ENCODE results near the gene TRMT112. TPM values are rescaled to one million over a fixed set of nuclear protein-coding genes. Genes with fewer than 3 reads are reported as not detected.
"Not testable (repeated sequence)": the region's sequence is repeated elsewhere in the genome, so short reads cannot be mapped to it uniquely, and the experiment has no call there.

TRMT112 gene
- total and polyA plus RNA-seq, 7 donors, result 78.1 to 311 (median 125) TPM

DNA sequence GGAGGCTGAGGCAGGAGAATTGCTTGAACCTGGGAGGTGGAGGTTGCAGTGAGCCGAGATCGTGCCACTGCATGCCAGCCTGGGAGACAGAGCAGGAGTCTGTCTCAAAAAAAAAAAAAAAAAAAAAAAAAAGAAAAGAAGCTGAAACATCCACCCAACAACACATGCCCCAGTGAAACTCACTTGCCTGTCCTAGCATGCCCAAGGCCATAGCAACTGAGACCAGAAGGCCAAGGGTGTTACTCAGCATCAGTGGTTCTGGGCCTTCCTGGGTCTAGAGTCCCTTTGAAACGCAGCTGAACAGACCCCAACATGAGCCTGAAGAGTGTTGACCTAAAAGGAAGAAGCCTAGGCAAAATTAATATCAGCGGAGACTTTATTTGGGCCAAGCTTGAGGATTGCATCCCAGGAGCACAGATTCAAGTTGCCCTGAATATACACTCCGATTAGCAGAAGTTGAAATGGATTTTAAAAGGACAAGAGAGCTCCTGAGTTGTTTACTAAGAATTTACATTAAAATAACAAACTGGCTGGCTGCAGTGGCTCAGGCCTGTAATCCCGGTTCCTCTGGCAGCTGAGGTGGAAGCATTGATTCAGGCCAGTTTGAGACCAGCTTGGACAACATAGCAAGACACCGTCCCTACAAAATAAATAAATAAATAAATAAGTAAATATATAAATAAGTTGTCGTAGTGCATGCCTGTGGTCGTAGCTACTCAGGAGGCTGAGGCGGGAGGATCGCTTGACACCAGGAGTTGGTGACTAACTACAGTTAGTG, 7.5 kb upstream of the TRMT112 start:
- ATAC-seq (no peak), DNase-seq (no peak)
- H3K9me3 ChIP-seq, result no peaks in the 10 kb centered on the region
- peaks cover 4 to 19% of the 10 kb centered on the region in 2 donors for H3K36me3 ChIP-seq (ENCODE audit: insufficient read depth in 1 of 2, low read depth in 1 of 2)
- H3K27me3 ChIP-seq (ENCODE audit: insufficient read depth in 3 of 3, low read length in 2 of 3), result no peaks in the 10 kb centered on the region
- WGBS, 3 donors, result 86 to 88% (median 87%) methylated on average over 11 of the region's 11 CpGs
- intact Hi-C loops (cut with DNase I), result loop anchor here in 1 of 2 donors (5.0 kb wide), 1 partner anchor 32 kb away; the partner anchor contains the start of gene RPS6KA4
- TF ChIP-seq, protein P1, sequence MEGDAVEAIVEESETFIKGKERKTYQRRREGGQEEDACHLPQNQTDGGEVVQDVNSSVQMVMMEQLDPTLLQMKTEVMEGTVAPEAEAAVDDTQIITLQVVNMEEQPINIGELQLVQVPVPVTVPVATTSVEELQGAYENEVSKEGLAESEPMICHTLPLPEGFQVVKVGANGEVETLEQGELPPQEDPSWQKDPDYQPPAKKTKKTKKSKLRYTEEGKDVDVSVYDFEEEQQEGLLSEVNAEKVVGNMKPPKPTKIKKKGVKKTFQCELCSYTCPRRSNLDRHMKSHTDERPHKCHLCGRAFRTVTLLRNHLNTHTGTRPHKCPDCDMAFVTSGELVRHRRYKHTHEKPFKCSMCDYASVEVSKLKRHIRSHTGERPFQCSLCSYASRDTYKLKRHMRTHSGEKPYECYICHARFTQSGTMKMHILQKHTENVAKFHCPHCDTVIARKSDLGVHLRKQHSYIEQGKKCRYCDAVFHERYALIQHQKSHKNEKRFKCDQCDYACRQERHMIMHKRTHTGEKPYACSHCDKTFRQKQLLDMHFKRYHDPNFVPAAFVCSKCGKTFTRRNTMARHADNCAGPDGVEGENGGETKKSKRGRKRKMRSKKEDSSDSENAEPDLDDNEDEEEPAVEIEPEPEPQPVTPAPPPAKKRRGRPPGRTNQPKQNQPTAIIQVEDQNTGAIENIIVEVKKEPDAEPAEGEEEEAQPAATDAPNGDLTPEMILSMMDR (IDR thresholded peaks at IDR 0.05), result no peak
- H3K4me1 ChIP-seq, result peaks cover 10% of the 10 kb centered on the region
- H3K4me3 ChIP-seq, result no peak overlapping the region
- no peak overlapping the region for H3K27ac ChIP-seq

DNA sequence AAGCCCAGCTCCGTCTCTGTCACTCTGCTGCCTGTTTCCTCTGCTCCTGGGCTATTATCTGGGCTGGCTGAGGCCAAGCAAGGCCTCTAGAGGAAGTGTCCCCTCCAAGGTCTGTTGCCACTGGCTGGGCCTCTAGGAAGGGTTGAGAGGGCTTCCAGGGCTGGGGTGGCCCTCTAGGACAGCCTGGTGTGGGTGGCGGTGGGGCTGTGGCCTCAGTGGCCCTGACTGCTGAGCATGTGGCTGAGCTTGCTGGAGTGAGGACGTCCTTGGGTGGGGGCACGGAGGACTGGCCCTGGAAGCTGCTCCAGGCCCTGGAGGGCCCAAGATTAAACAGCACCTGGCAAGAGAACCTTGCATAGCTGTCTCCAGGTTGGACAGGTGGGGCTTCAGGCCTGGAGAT, 6.6 kb upstream of the TRMT112 start:
- H3K4me3 ChIP-seq; H3K4me1 ChIP-seq; H3K27ac ChIP-seq; ATAC-seq; DNase-seq; H3K9me3 ChIP-seq; H3K27me3 ChIP-seq (ENCODE audit: insufficient read depth in 3 of 3, low read length in 2 of 3): not testable (repeated sequence)
- 73 to 84% (median 78%) methylated on average over 4 of the region's 4 CpGs for WGBS, 3 donors
- intact Hi-C loops (cut with DNase I), result loop anchor here in 1 of 2 donors (5.0 kb wide), 1 partner anchor 33 kb away; the partner anchor contains the start of gene RPS6KA4
- H3K36me3 ChIP-seq (ENCODE audit: insufficient read depth in 1 of 2, low read depth in 1 of 2), result peaks cover 4 to 19% of the 10 kb centered on the region in 2 donors

DNA sequence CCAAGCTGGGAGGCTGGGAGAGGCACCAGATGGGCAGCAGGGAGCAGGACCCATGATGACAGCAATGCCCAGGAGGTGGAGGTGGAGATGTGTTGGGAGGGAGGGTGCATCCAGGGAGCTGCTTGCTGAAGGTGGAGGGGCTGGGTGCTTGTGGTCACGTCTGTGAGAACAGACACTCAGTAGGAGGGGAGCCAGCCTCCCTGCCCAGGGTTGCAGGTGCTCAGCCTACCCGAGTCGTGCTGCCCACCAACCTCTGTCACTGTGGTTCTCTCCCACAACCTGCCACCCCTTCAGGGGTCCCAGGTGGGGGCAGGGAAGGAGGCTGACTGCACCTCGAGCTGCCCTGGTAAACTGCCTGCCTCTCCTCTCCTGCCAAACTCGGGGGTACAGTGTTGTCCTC, 6.0 kb upstream of the TRMT112 start:
- no peak overlapping the region for H3K27ac ChIP-seq
- peaks cover 4 to 19% of the 10 kb centered on the region in 2 donors for H3K36me3 ChIP-seq (ENCODE audit: insufficient read depth in 1 of 2, low read depth in 1 of 2)
- no peak for ATAC-seq
- intact Hi-C loops (cut with DNase I), result loop anchor here in 1 of 2 donors (5.0 kb wide), 1 partner anchor 34 kb away; the partner anchor contains the start of gene RPS6KA4
- 70 to 74% (median 74%) methylated on average over 3 to 5 of the region's 5 CpGs for WGBS, 3 donors
- no peak overlapping the region for H3K4me3 ChIP-seq
- no peaks in the 10 kb centered on the region for H3K27me3 ChIP-seq (ENCODE audit: insufficient read depth in 3 of 3, low read length in 2 of 3)
- no peaks in the 10 kb centered on the region for H3K9me3 ChIP-seq
- H3K4me1 ChIP-seq, result no peaks in the 10 kb centered on the region
- TF ChIP-seq, protein P1 (IDR thresholded peaks at IDR 0.05), result no peak
- DNase-seq, result no peak

DNA sequence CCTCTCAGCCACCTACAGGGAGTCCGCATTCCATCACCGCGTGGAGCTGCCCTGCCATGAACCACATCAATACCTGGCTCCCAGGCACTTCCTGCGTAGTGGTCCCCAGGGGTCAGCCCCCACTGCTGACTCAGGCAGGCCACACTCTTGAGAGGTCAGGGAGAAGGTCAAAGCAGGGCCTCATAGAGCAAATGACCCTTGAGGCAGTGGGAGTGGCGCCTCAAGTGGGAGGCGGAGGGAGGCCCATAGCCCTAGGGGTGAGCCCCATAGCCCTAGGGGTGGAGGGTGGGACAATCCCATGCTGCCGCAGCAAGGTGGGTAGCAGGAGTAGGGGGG, 5.5 kb upstream of the TRMT112 start:
- no peaks in the 10 kb centered on the region for H3K4me1 ChIP-seq
- intact Hi-C loops (cut with DNase I), result loop anchor here in 1 of 2 donors (5.0 kb wide), 1 partner anchor 34 kb away; the partner anchor contains the start of gene RPS6KA4
- WGBS, 3 donors, result 81 to 87% (median 81%) methylated on average over 7 of the region's 7 CpGs
- no peaks in the 10 kb centered on the region for H3K9me3 ChIP-seq
- TF ChIP-seq, protein P1 (IDR thresholded peaks at IDR 0.05), result no peak
- H3K4me3 ChIP-seq, result no peak overlapping the region
- peaks cover 4 to 19% of the 10 kb centered on the region in 2 donors for H3K36me3 ChIP-seq (ENCODE audit: insufficient read depth in 1 of 2, low read depth in 1 of 2)
- no peak for ATAC-seq
- no peak overlapping the region for H3K27ac ChIP-seq
- H3K27me3 ChIP-seq (ENCODE audit: insufficient read depth in 3 of 3, low read length in 2 of 3), result no peaks in the 10 kb centered on the region
- DNase-seq, result no peak

DNA sequence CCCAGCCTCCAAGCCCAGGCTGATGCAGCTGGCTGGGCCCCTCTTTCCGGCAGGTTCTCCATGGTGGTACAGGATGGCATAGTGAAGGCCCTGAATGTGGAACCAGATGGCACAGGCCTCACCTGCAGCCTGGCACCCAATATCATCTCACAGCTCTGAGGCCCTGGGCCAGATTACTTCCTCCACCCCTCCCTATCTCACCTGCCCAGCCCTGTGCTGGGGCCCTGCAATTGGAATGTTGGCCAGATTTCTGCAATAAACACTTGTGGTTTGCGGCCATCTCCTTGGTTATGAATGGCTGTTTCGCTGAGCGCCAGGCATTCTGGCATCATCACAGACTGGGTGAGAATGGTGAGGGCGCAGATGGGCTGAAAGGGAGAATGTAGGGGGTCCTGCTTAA, 4.2 kb upstream of the TRMT112 start:
- Histone ChIP-seq H3K9me3 (no peaks in the 10 kb centered on the region), H3K27me3 (ENCODE audit: insufficient read depth in 3 of 3, low read length in 2 of 3) (no peaks in the 10 kb centered on the region), H3K27ac (no peak overlapping the region), H3K4me1 (peaks cover 4% of the 10 kb centered on the region), H3K4me3 (no peak overlapping the region), H3K36me3 (ENCODE audit: insufficient read depth in 1 of 2, low read depth in 1 of 2) (peaks cover 4 to 19% of the 10 kb centered on the region in 2 donors)
- 85 to 95% (median 91%) methylated on average over 5 of the region's 5 CpGs for whole genome bisulfite sequencing, 3 donors
- TF ChIP-seq, protein P1 (IDR thresholded peaks at IDR 0.05), result no peak
- DNase-seq (no peak), ATAC-seq (no peak)
- intact Hi-C loops (cut with DNase I), result loop anchor here in 1 of 2 donors (5.0 kb wide), 1 partner anchor 36 kb away; the partner anchor contains the start of gene RPS6KA4
